OCI-LY7 (cell line): ENCODE results near the gene ASPDH. TPM values are rescaled to one million over a fixed set of nuclear protein-coding genes. Genes with fewer than 3 reads are reported as not detected.
A peak's percentile ranks its signal among the peaks of the same experiment; 100 is the strongest.

ENCODE experiments used
- BruUV-seq: library from RNA; stranded (reverse); fragments of 400-500 nt; replicated peaks from 2 replicates; lab custom pipeline; 2021; lab: Mats Ljungman, UMichigan
- CTCF ChIA-PET: fragments of 300-600 bp; sonication (Branson Sonifier 250); formaldehyde crosslinking; loops from one replicate; lab custom pipeline; 2022; ENCODE audit warnings: antibody characterized with exemption; ENCODE audit not compliant: unreplicated experiment; lab: Charles Lee
- POLR2A ChIA-PET: fragments of 300-600 bp; sonication (Branson Sonifier 250); formaldehyde crosslinking; loops from one replicate; lab custom pipeline; 2022; ENCODE audit warnings: antibody characterized with exemption; lab: Charles Lee
- DNase-seq: peaks from one replicate; pipeline ENCODE4 v3.0.0-alpha.2; 2015; ENCODE audit warnings: low spot score
- H2AFZ ChIP-seq: fragments of 200-600 bp; sonication (generic), shearing (Covaris generic); 2 replicates; pipeline ENCODE4 v1.6.1; 2014; ENCODE audit warnings: mild to moderate bottlenecking, antibody characterized with exemption, low read length, moderate library complexity
- H3K27ac ChIP-seq: fragments of 200-600 bp; sonication (generic); 2 replicates; pipeline ENCODE4 v1.5.1; 2014; ENCODE audit warnings: mixed run types, low read depth, mild to moderate bottlenecking, moderate library complexity, low read length, inconsistent platforms; ENCODE audit not compliant: poor library complexity, severe bottlenecking
- H3K36me3 ChIP-seq: fragments of 200-600 bp; sonication (generic); 2 replicates; pipeline ENCODE4 v1.6.1; 2014; ENCODE audit warnings: mild to moderate bottlenecking, antibody characterized with exemption, low read length, moderate library complexity, mixed read lengths; ENCODE audit not compliant: insufficient read depth
- H3K4me1 ChIP-seq: fragments of 200-600 bp; sonication (generic); 2 replicates; pipeline ENCODE4 v1.5.1; 2014; ENCODE audit warnings: mild to moderate bottlenecking, low read length; ENCODE audit not compliant: insufficient read depth, poor library complexity, severe bottlenecking
- H3K4me2 ChIP-seq: fragments of 200-600 bp; sonication (generic); 2 replicates; pipeline ENCODE4 v1.6.1; 2014; ENCODE audit warnings: mild to moderate bottlenecking, low read length
- H3K4me3 ChIP-seq: fragments of 200-600 bp; sonication (generic); 2 replicates; pipeline ENCODE4 v1.5.1; 2014; ENCODE audit warnings: mild to moderate bottlenecking, low read depth, low read length; ENCODE audit not compliant: poor library complexity, severe bottlenecking
- H3K79me2 ChIP-seq: fragments of 200-600 bp; sonication (generic); 2 replicates; pipeline ENCODE4 v1.6.1; 2016; ENCODE audit warnings: low read depth, mild to moderate bottlenecking, low read length, moderate library complexity, mixed read lengths; ENCODE audit not compliant: insufficient read depth
- H3K9me2 ChIP-seq: fragments of 200-600 bp; sonication (generic); 2 replicates; pipeline ENCODE4 v1.6.1; 2016; ENCODE audit warnings: mild to moderate bottlenecking, low read length, mixed read lengths; ENCODE audit not compliant: insufficient read depth
- H3K9me3 ChIP-seq: fragments of 200-600 bp; sonication (generic); 2 replicates; pipeline ENCODE4 v1.6.1; 2014; ENCODE audit warnings: mild to moderate bottlenecking, mixed run types, low read length, mixed read lengths
- H4K20me1 ChIP-seq: fragments of 200-600 bp; sonication (generic); 2 replicates; pipeline ENCODE4 v1.6.1; 2014; ENCODE audit warnings: mild to moderate bottlenecking, antibody characterized with exemption, low read length, moderate library complexity, mixed read lengths; ENCODE audit not compliant: insufficient read depth
- CTCF ChIP-seq: fragments of 200-600 bp; sonication (generic); conservative IDR thresholded peaks from 2 replicates; pipeline ENCODE4 v1.5.1; 2014; ENCODE audit warnings: mild to moderate bottlenecking, antibody characterized with exemption, low read length, moderate library complexity, mixed read lengths
- EZH2phosphoT487 ChIP-seq: fragments of 200-600 bp; sonication (generic); IDR thresholded peaks from 2 replicates; pipeline ENCODE4 v1.6.1; 2018; ENCODE audit warnings: low read depth, borderline replicate concordance, mild to moderate bottlenecking, mixed run types, antibody characterized with exemption, low read length, moderate library complexity, mixed read lengths
- intact Hi-C: fragments of 100-400 bp; cut with micrococcal nuclease; formaldehyde crosslinking; loops from one replicate; pipeline ENCODE4 v1.10.0; 2022; ENCODE audit not compliant: unreplicated experiment
- total RNA-seq, 2 experiments: library from RNA; depleted of rRNA in 1 of 2; stranded (reverse); fragments of >200 nt in 1 of 2; shearing (Covaris generic) in 1 of 2; gene quantifications; 2 replicates each; pipeline ENCODE4 v1.2.3, GENCODE V29; 2014 to 2022

Gene ASPDH
- total RNA-seq, 2 experiments from 2014 or later = not detected

- TF ChIP-seq CTCF (no peak), EZH2phosphoT487 (no peak)
- H4K20me1 ChIP-seq = no peaks in the 10 kb centered on the region
- POLR2A ChIA-PET = no interaction called here
- H3K9me2 ChIP-seq = no peaks in the 10 kb centered on the region
- peaks cover 12% of the 10 kb centered on the region for H3K9me3 ChIP-seq
- no TSS peak for BruUV-seq
- H3K27ac ChIP-seq = no peak overlapping the region
- H3K79me2 ChIP-seq = peaks cover 22% of the 10 kb centered on the region
- peaks cover 55% of the 10 kb centered on the region for H3K36me3 ChIP-seq
- CTCF ChIA-PET = no interaction called here
- no peak overlapping the region for H2AFZ ChIP-seq
- intact Hi-C loops = no loop called here
- peaks cover 10% of the 10 kb centered on the region for H3K4me1 ChIP-seq
- DNase-seq = no peak
- H3K4me3 ChIP-seq = peak overlapping the region; percentile 98
- H3K4me2 ChIP-seq = peak overlapping the region; percentile 77
Measured at GRCh38 chr19:50477751-50478515, 35.8 kb downstream of the ASPDH start.

GRCh38 chr19:50476907-50477238 is 36.8 kb downstream of the ASPDH start:
- Histone ChIP-seq H2AFZ (peak overlapping the region; percentile 78; the same call in 1 of the 2 replicates), H3K79me2 (peaks cover 22% of the 10 kb centered on the region), H4K20me1 (no peaks in the 10 kb centered on the region), H3K4me3 (peak overlapping the region; percentile 98), H3K4me1 (peaks cover 10% of the 10 kb centered on the region), H3K9me3 (peaks cover 12% of the 10 kb centered on the region), H3K27ac (peak overlapping the region; percentile 73), H3K4me2 (peak overlapping the region; percentile 77), H3K36me3 (peaks cover 47% of the 10 kb centered on the region), H3K9me2 (no peaks in the 10 kb centered on the region)
- TF ChIP-seq EZH2phosphoT487 = no peak
- BruUV-seq = no TSS peak
- ChIA-PET POLR2A (no interaction called here), CTCF (no interaction called here)
- intact Hi-C loops = no loop called here
- no peak for DNase-seq

- Histone ChIP-seq H3K27ac (peak within 1 kb of the TSS; percentile 73), H4K20me1 (no peaks in the 10 kb centered on the region), H2AFZ (peak within 1 kb of the TSS; percentile 78), H3K4me2 (peak within 1 kb of the TSS; percentile 77), H3K79me2 (peaks cover 22% of the 10 kb centered on the region), H3K9me2 (no peaks in the 10 kb centered on the region), H3K9me3 (peaks cover 12% of the 10 kb centered on the region), H3K4me1 (peaks cover 10% of the 10 kb centered on the region), H3K36me3 (peaks cover 41% of the 10 kb centered on the region), H3K4me3 (peak within 1 kb of the TSS; percentile 98)
- TSS peak; percentile 63 for BruUV-seq
- ChIA-PET CTCF (no interaction called here), POLR2A (no interaction called here)
- intact Hi-C loops = no loop called here
- TF ChIP-seq EZH2phosphoT487 (no peak), CTCF (no peak)
- peak; percentile 98 for DNase-seq
Measured at GRCh38 chr19:50476224-50476906, 37.3 kb downstream of the ASPDH start, which contains the start of the genes EMC10 and GARIN5A. EMC10 (plus strand) TSS chr19:50476507; CDS start chr19:50476545, 38 bp downstream. GARIN5A (minus strand) TSS chr19:50476848; CDS start chr19:50476388, 460 bp downstream.
